Neural crest cell (in vitro differentiated cells): ENCODE results near the gene LIN52. TPM values are rescaled to one million over a fixed set of nuclear protein-coding genes. Genes with fewer than 3 reads are reported as not detected.

ENCODE experiments used
- DNase-seq: peaks from one replicate; pipeline ENCODE4 v3.0.0; 2021; ENCODE audit warnings: low read depth, mixed read lengths, low spot score
- H3K27ac Mint-ChIP-seq: one replicate; pipeline ENCODE4 v1.8.0; 2021; ENCODE audit warnings: mild to moderate bottlenecking, mixed read lengths; ENCODE audit not compliant: unreplicated experiment
- H3K27me3 Mint-ChIP-seq: 2 replicates; pipeline ENCODE4 v1.8.0; 2021; ENCODE audit warnings: low read depth, mild to moderate bottlenecking, mixed read lengths
- H3K36me3 Mint-ChIP-seq: 2 replicates; pipeline ENCODE4 v1.8.0; 2021; ENCODE audit warnings: low read depth, mild to moderate bottlenecking, mixed read lengths
- H3K4me1 Mint-ChIP-seq: 2 replicates; pipeline ENCODE4 v1.8.0; 2021; ENCODE audit warnings: mixed read lengths
- H3K4me3 Mint-ChIP-seq: one replicate; pipeline ENCODE4 v1.8.0; 2021; ENCODE audit warnings: mild to moderate bottlenecking, mixed read lengths
- H3K9me3 Mint-ChIP-seq: 2 replicates; pipeline ENCODE4 v1.8.0; 2021; ENCODE audit warnings: mixed read lengths
- total RNA-seq: library from RNA; stranded (reverse); gene quantifications from 2 replicates; pipeline ENCODE4 v1.2.1, GENCODE V29; 2021
- TF ChIP-seq, protein P1 (sequence below): fragments of 200-600 bp; sonication (generic); conservative IDR thresholded peaks from 2 replicates; pipeline ENCODE4 v1.5.0; 2021; ENCODE audit warnings: antibody characterized with exemption, mild to moderate bottlenecking

The LIN52 gene
- total RNA-seq, 1 donor from 2014 or later = 22.4 TPM

DNA sequence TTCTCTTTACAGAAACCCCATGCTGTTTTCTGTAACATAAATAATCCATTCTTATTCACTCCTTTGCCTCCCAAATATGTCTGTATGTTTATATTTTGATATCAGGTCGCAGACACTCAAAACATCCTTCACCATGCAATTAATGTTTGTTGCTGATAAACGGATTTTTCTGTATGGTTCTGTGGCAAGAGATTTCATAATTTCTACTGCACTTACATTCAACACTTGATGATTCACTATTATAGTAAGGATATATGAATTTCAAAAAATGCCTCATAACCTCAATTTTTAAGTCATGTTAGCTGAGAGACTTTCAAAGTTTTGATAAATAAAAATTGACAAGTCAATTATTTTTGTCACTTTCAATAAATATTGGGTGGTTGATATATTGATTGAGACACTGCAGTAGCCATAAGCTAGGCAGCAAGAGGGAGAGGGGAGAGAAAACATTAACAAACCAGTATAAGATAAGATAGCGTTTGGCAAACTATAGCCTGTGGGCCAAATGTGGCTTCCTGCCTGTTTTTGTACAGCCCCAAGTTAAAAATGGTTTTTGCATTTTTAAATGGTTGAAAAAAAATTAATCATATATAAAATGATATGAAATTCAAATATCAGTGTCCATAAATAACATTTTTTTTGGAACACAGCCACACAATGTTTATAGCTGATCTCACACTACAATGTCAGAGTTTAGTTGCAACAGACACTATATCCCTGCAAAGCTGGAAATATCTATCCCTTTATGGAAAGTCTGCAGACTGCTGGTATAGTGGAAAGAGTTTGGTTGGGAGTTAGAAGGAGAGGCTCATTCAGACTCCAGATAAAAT is 18.8 kb upstream of the LIN52 start:
- TF ChIP-seq, protein P1, sequence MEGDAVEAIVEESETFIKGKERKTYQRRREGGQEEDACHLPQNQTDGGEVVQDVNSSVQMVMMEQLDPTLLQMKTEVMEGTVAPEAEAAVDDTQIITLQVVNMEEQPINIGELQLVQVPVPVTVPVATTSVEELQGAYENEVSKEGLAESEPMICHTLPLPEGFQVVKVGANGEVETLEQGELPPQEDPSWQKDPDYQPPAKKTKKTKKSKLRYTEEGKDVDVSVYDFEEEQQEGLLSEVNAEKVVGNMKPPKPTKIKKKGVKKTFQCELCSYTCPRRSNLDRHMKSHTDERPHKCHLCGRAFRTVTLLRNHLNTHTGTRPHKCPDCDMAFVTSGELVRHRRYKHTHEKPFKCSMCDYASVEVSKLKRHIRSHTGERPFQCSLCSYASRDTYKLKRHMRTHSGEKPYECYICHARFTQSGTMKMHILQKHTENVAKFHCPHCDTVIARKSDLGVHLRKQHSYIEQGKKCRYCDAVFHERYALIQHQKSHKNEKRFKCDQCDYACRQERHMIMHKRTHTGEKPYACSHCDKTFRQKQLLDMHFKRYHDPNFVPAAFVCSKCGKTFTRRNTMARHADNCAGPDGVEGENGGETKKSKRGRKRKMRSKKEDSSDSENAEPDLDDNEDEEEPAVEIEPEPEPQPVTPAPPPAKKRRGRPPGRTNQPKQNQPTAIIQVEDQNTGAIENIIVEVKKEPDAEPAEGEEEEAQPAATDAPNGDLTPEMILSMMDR = no peak
- Mint-ChIP-seq H3K4me3 (no peak overlapping the region), H3K4me1 (no peaks in the 10 kb centered on the region), H3K27ac (no peak overlapping the region), H3K27me3 (no peaks in the 10 kb centered on the region), H3K36me3 (peaks cover 3% of the 10 kb centered on the region), H3K9me3 (no peaks in the 10 kb centered on the region)
- no peak for DNase-seq

DNA sequence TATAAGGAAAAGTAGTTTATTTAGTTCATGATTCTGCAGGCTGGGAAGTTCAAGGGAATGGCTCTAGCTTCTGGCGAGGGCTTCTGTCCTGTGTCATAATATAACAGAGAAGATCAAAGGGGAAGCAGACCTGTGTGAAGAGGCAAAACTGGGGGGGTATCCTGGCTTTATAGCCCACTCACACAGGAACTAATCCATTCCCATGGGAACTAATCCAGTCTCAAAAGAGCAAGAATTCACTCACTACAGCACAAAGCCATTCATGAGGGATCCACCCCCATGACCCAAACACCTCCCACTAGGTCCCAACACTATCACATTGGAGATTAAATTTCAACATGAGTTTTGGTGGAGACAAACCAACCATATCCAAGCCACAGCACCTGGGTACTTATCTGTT is 7.4 kb upstream of the LIN52 start:
- Mint-ChIP-seq H3K4me1 (no peaks in the 10 kb centered on the region), H3K36me3 (no peaks in the 10 kb centered on the region), H3K27ac (no peak overlapping the region), H3K4me3 (no peak overlapping the region), H3K9me3 (no peaks in the 10 kb centered on the region), H3K27me3 (no peaks in the 10 kb centered on the region)
- DNase-seq = no peak
- TF ChIP-seq, protein P1 = no peak

DNA sequence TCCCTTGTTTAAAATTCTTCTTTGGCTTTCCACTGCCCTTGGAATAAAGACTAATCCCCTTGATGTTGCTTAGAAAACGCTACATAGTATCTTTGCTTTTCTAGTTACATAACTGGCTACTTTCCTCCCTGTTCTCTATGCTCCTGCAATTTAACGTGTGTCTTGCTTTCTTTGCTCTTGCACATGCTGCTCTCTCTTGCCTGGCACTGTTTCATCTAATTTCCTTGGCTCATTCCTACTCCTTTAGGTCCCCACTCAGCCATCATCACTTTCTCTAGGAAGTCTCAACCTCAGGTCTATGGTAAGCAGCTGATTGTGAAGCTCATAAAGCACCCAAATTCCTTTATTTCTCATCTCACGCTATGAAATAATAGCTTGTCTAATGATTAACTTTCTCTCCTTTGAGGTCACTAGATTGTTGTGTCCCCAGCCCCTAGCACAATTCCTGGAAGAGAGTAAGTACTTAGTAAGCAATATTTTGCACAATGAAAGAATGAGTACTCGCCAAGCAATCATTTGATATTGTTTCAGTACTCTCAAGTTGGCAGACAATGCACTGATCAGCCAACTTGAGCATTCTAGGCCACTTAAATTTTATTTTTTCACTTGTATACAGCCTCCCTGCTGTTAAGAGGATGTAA is 3.8 kb upstream of the LIN52 start:
- Mint-ChIP-seq H3K4me1 (peaks cover 30% of the 10 kb centered on the region), H3K36me3 (no peaks in the 10 kb centered on the region), H3K4me3 (no peak overlapping the region), H3K27ac (no peak overlapping the region), H3K27me3 (no peaks in the 10 kb centered on the region), H3K9me3 (no peaks in the 10 kb centered on the region)
- DNase-seq = no peak
- TF ChIP-seq, protein P1 = no peak

DNA sequence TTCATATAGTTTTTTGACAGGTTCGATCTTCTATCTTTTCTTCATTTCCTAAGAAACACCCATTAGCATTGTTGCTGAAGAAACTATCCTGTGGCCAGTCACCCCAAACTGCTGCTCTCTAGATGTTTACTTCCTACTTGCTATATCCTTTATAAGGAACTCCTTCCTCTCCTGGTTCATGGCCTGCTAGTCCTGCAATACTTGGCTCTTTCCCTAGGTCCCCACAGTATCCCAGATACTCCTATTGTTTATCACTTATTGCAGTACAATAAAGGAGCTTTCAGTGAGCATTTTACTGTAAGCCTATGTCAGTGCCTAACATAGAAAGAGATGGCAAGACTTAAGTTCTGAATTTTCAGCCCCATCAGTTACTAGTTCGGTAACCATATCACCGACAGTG is 3.3 kb upstream of the LIN52 start:
- Mint-ChIP-seq H3K9me3 (no peaks in the 10 kb centered on the region), H3K36me3 (no peaks in the 10 kb centered on the region), H3K27me3 (no peaks in the 10 kb centered on the region), H3K4me1 (peaks cover 32% of the 10 kb centered on the region), H3K27ac (no peak overlapping the region), H3K4me3 (peak overlapping the region; percentile 39)
- TF ChIP-seq, protein P1 = no peak
- DNase-seq = no peak

DNA sequence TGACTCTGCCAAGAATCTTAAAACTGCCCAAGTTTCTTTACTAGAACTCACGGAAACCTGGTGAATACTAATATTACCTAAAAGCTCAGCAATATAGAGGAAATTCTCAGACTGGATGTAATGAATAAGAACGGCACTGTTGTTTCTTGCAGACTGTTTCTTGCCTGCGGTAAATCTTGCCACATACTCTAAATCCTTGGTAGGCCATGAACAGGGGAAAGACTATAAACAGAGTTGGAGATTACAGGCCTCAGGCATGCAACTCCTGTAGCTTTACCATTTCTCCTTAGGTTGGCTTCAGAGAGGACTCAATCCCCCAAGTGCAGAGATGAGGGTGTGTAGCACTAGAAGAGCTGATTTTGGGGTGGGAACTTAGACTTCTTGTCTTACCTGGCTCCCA is 1.6 kb upstream of the LIN52 start:
- H3K36me3 Mint-ChIP-seq = no peaks in the 10 kb centered on the region
- H3K27me3 Mint-ChIP-seq = no peaks in the 10 kb centered on the region
- no peaks in the 10 kb centered on the region for H3K9me3 Mint-ChIP-seq
- H3K4me1 Mint-ChIP-seq = peaks cover 32% of the 10 kb centered on the region
- no peak for DNase-seq
- H3K4me3 Mint-ChIP-seq = peak overlapping the region; percentile 99
- H3K27ac Mint-ChIP-seq = no peak overlapping the region
- TF ChIP-seq, protein P1 = no peak
